ENCODE results near the gene ZNF672.
A peak's percentile ranks its signal among the peaks of the same experiment; 100 is the strongest.

The ZNF672 gene

DNA sequence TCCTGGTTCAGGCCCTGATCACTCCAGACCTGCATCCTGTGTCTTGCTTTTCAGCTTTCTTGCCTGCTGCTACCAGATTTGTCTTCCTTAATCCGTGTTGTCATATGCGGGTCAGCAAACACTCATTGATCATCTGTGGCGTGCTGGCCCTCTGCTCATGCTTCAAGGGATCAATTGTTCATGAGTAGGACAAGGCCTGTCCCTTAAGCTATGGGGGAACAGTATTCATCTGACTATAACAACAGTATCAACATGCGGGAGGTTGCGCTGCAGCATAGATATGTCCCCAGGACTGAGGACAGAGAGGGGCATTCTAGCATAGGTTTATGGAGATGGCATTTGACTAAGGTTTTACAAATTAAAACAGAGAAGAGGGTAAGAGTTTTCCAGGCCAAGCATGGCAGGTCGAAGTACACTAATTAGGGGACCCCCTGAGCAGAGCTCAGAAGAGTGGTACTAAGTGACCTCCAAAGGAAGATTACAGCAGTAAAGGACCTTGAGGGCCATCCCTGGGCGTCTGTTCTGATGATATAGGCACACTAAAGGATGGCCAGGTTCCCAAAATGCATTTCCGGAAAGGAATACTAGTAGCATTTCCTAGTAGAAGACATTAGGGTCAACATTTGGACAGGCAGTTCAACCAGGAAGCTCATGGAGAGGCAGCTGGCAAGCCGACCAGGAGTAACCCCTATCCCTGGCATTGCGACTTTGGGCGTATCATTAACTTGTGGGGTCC lies 811 bp upstream of the ZNF672 start:
- H3K4me3 ChIP-seq (replicated peaks in 1 of 2; ENCODE audit: low read depth in 2 of 2, low read length in 2 of 2), result peak overlapping the region; percentile 68 to 80
- no peak for DNase-seq (ENCODE audit: low read depth in 2 of 2)
- TF ChIP-seq, protein P1, sequence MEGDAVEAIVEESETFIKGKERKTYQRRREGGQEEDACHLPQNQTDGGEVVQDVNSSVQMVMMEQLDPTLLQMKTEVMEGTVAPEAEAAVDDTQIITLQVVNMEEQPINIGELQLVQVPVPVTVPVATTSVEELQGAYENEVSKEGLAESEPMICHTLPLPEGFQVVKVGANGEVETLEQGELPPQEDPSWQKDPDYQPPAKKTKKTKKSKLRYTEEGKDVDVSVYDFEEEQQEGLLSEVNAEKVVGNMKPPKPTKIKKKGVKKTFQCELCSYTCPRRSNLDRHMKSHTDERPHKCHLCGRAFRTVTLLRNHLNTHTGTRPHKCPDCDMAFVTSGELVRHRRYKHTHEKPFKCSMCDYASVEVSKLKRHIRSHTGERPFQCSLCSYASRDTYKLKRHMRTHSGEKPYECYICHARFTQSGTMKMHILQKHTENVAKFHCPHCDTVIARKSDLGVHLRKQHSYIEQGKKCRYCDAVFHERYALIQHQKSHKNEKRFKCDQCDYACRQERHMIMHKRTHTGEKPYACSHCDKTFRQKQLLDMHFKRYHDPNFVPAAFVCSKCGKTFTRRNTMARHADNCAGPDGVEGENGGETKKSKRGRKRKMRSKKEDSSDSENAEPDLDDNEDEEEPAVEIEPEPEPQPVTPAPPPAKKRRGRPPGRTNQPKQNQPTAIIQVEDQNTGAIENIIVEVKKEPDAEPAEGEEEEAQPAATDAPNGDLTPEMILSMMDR (IDR thresholded peaks at IDR 0.05; ENCODE audit: low read depth, low read length), result no peak

GRCh38 chr1:248838357-248839167 lies 538 bp downstream of the ZNF672 start:
- DNase-seq (ENCODE audit: low read depth in 2 of 2), result peak; percentile 87 to 92
- peak overlapping the region; percentile 80 to 87 for H3K4me3 ChIP-seq (replicated peaks in 1 of 2; ENCODE audit: low read depth in 2 of 2, low read length in 2 of 2)
- TF ChIP-seq, protein P1 (IDR thresholded peaks at IDR 0.05; ENCODE audit: low read depth, low read length), result no peak

DNA sequence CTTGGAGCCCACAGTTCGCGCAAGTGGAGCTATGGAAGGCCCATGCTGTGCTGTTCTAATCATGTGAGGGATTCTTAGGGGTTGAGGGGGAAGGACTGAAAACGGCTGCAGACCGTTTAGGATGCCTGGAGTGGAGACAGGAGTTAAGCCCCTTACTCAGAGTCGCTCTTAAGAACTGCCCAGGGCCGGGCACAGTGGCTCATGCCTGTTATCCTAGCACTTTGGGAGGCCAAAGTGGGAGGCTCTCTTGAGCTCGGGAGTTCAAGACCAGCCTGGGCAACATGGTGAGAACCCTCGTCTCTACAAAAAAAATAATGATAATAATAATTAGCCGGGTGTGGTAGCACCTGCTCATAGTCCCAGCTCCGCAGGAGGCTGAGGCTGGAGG lies 1.1 kb downstream of the ZNF672 start:
- peak overlapping the region; percentile 80 to 87 for H3K4me3 ChIP-seq (replicated peaks in 1 of 2; ENCODE audit: low read depth in 2 of 2, low read length in 2 of 2)
- TF ChIP-seq, protein P1 (IDR thresholded peaks at IDR 0.05; ENCODE audit: low read depth, low read length), result no peak
- DNase-seq (ENCODE audit: low read depth in 2 of 2), result no peak

DNA sequence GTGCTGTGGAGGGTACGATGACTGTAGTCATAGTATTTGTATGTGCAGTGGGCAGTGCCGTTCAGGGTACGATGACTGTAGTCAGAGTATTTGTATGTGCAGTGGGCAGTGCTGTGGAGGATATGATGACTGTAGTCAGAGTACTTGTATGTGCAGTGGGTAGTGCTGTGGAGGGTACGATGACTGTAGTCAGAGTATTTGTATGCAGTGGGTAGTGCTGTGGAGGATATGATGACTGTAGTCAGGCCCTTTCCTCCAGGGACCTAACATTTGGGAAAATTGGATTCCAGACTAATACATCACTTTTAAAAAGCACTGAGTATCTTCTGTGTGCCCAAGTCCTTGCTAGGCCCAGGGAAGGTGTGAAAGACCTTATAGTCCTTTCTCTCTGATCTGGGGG lies 2.9 kb downstream of the ZNF672 start:
- peak in 1 of 2 donors; percentile 73 for DNase-seq (ENCODE audit: low read depth in 2 of 2)
- TF ChIP-seq, protein P1 (IDR thresholded peaks at IDR 0.05; ENCODE audit: low read depth, low read length), result no peak
- no peak overlapping the region for H3K4me3 ChIP-seq (replicated peaks in 1 of 2; ENCODE audit: low read depth in 2 of 2, low read length in 2 of 2)

DNA sequence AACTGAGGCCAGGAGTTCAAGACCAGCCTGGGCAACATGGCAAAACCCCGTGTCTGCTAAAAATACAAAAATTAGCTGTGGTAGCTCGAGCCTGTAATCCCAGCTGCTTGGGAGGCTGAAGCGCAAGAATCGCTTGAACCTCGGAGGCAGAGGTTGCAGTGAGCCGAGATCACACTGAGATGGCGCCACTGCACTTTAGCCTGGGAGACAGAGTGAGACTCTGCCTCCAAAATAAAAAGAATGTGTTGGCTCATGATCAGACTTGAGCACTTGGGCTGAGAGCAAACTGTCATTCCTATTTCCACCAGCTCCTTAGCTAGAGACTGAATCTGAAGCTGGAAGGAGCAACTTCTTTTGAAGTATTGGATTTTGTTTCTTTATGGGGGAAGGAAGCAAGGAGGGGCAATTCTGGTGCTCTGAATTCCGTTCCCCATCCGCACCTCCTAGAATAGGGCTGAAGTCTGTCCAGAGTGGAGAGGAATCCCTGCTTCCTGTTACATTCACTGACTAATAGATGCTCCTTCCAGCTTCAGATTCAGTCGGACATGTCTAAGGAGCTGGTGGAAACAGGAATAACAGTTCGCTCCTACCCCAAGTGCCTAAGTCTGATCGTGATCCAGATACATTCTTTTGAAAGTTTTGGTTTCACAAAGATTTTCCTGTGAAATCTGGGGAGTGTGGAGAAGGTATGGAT lies 3.8 kb downstream of the ZNF672 start:
- TF ChIP-seq, protein P1 (IDR thresholded peaks at IDR 0.05; ENCODE audit: low read depth, low read length), result peak; percentile 62
- DNase-seq (ENCODE audit: low read depth in 2 of 2), result peak; percentile 77 to 84
- no peak overlapping the region for H3K4me3 ChIP-seq (replicated peaks in 1 of 2; ENCODE audit: low read depth in 2 of 2, low read length in 2 of 2)

DNA sequence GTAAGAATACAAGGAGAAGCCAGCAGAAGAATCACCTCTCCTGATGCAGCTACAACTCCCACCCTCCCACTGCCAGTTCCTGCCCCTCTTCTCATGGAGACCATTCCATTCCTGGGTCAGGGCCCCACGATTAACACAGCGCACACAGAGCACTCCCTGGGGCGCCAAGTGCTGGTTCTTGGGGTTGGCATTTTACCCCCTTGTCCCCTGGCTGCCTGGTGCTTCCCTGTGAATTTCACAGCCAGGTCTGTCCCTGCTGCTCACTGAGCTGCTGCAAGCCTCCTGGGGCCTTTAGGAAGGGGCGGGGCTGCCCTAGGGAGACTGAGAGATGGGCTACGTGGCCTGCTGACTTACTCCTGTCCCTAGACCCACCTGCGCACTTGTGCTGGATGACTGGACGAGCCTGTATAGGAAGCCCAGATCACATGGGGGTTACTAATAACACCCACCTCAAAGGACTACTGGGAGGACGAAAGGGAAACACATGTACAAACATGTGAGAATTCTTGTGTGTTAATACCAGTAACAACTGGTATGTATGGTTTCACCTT lies 4.8 kb downstream of the ZNF672 start:
- no peak overlapping the region for H3K4me3 ChIP-seq (replicated peaks in 1 of 2; ENCODE audit: low read depth in 2 of 2, low read length in 2 of 2)
- TF ChIP-seq, protein P1 (IDR thresholded peaks at IDR 0.05; ENCODE audit: low read depth, low read length), result no peak
- no peak for DNase-seq (ENCODE audit: low read depth in 2 of 2)

All from cardiac fibroblast (primary cell).